ENCODE data around the gene TMTC4.
"Not testable (repeated sequence)": the region's sequence is repeated elsewhere in the genome, so short reads cannot be mapped to it uniquely, and the experiment has no call there.

TMTC4 gene

DNA sequence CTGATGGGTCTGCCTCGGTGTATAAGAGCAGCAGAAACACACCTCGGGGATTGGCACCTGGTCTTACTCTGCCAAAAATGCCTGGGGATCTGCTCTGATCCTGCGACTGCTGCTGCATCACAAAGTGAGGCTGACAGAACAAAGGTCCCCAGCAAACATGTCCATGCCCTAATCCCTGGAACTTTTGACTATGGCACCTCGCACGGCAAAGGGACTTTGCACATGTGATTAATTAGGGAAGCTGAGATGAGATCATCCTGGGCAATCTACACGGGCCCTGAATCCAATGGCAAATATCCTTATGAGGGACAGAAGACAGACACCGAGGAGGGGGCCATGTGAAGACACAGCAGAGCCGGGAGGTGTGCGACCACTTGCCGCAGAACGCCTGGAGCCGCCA is 94.5 kb downstream of the TMTC4 start:
- no peak overlapping the region for H3K4me3 ChIP-seq (ENCODE audit: control insufficient read depth, low read depth, low read length)
- TF ChIP-seq, protein P1, sequence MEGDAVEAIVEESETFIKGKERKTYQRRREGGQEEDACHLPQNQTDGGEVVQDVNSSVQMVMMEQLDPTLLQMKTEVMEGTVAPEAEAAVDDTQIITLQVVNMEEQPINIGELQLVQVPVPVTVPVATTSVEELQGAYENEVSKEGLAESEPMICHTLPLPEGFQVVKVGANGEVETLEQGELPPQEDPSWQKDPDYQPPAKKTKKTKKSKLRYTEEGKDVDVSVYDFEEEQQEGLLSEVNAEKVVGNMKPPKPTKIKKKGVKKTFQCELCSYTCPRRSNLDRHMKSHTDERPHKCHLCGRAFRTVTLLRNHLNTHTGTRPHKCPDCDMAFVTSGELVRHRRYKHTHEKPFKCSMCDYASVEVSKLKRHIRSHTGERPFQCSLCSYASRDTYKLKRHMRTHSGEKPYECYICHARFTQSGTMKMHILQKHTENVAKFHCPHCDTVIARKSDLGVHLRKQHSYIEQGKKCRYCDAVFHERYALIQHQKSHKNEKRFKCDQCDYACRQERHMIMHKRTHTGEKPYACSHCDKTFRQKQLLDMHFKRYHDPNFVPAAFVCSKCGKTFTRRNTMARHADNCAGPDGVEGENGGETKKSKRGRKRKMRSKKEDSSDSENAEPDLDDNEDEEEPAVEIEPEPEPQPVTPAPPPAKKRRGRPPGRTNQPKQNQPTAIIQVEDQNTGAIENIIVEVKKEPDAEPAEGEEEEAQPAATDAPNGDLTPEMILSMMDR (IDR thresholded peaks at IDR 0.05; ENCODE audit: control insufficient read depth, insufficient read depth, low read depth, low read length, missing control alignments), result no peak
- no peak for DNase-seq (ENCODE audit: low read depth)

- not testable (repeated sequence) for DNase-seq (ENCODE audit: low read depth); H3K4me3 ChIP-seq (ENCODE audit: control insufficient read depth, low read depth, low read length)
Measured at GRCh38 chr13:100577239-100577638, 97.4 kb downstream of the TMTC4 start.

- no peak overlapping the region for H3K4me3 ChIP-seq (ENCODE audit: control insufficient read depth, low read depth, low read length)
- DNase-seq (ENCODE audit: low read depth), result peak; percentile 53
- TF ChIP-seq, protein P1 (IDR thresholded peaks at IDR 0.05; ENCODE audit: control insufficient read depth, insufficient read depth, low read depth, low read length, missing control alignments), result peak; percentile 77
Measured at GRCh38 chr13:100573121-100573520, 101.5 kb downstream of the TMTC4 start.

GRCh38 chr13:100566543-100566942 is 108.1 kb downstream of the TMTC4 start:
- DNase-seq (ENCODE audit: low read depth), result no peak
- no peak overlapping the region for H3K4me3 ChIP-seq (ENCODE audit: control insufficient read depth, low read depth, low read length)
- TF ChIP-seq, protein P1 (IDR thresholded peaks at IDR 0.05; ENCODE audit: control insufficient read depth, insufficient read depth, low read depth, low read length, missing control alignments), result no peak

DNA sequence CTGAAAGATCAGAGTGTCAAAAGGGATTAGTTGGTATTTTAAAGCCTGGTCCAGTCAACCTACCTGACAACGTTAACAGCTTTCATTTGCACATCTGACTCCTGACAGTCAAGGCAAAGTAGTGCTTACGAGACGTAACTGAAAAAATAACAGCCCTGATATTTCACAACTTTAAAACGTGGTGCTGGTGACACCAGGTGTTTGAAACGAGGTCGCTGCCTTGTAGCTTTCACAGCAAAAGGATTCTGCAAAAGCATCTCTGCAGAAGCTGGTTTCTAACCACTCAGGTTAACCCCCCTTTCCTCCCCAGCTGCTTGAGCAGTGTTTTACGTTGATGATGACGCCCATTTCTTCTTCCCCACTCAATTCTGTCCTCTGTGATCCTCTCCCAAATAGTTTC is 109.3 kb downstream of the TMTC4 start:
- DNase-seq (ENCODE audit: low read depth), result no peak
- H3K4me3 ChIP-seq (ENCODE audit: control insufficient read depth, low read depth, low read length), result no peak overlapping the region
- TF ChIP-seq, protein P1 (IDR thresholded peaks at IDR 0.05; ENCODE audit: control insufficient read depth, insufficient read depth, low read depth, low read length, missing control alignments), result no peak

- no peak for DNase-seq (ENCODE audit: low read depth)
- no peak overlapping the region for H3K4me3 ChIP-seq (ENCODE audit: control insufficient read depth, low read depth, low read length)
- TF ChIP-seq, protein P1 (IDR thresholded peaks at IDR 0.05; ENCODE audit: control insufficient read depth, insufficient read depth, low read depth, low read length, missing control alignments), result no peak
Measured at GRCh38 chr13:100564444-100565223, 110.0 kb downstream of the TMTC4 start.

DNA sequence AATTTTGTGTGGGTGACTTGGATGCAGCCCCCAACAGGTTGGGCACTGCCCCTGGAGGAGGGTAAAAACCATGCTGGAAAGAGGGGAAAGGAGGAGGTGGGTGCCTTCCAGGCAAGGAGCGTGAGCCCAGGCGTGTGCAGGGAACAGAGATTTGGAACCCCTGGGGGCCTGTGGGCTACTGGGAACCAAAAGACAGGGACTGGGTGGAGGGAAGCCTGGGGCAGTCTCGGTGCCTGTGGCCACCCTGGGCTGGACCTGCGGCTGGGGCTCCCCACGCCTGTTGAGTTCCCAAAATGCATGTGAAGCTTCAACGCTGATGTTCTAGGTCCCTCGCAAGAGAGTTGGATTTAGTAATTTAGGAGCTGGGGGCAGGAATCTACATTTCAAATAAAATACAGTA is 110.8 kb downstream of the TMTC4 start:
- TF ChIP-seq, protein P1 (IDR thresholded peaks at IDR 0.05; ENCODE audit: control insufficient read depth, insufficient read depth, low read depth, low read length, missing control alignments), result no peak
- no peak for DNase-seq (ENCODE audit: low read depth)
- no peak overlapping the region for H3K4me3 ChIP-seq (ENCODE audit: control insufficient read depth, low read depth, low read length)

All from AG09309 (cell line).